BJ (cell line): ENCODE results near the gene PROX2. TPM values are rescaled to one million over a fixed set of nuclear protein-coding genes. Genes with fewer than 3 reads are reported as not detected.

Experiments
- CTCF ChIA-PET: fragments of 350-600 bp; formaldehyde crosslinking; extraction: SDS; loops from one replicate; lab custom pipeline; 2021; ENCODE audit warnings: antibody characterized with exemption, inconsistent platforms; lab: Yijun Ruan, JAX
- POLR2A ChIA-PET: fragments of 300-600 bp; sonication (Branson Sonifier 250); formaldehyde crosslinking; extraction: SDS; loops from one replicate; lab custom pipeline; 2021; ENCODE audit warnings: antibody characterized with exemption; lab: Charles Lee
- DNase-seq: peaks from one replicate; pipeline ENCODE4 v3.0.0-alpha.2; 2011; ENCODE audit warnings: low read depth
- H3K27me3 ChIP-seq: 2 replicates; pipeline ENCODE4 v1.6.0; 2011; ENCODE audit warnings: low read length; ENCODE audit not compliant: control insufficient read depth, insufficient read depth
- H3K36me3 ChIP-seq: 2 replicates; pipeline ENCODE4 v1.5.1; 2011; ENCODE audit warnings: low read length; ENCODE audit not compliant: control insufficient read depth, insufficient read depth
- H3K4me3 ChIP-seq: 2 replicates; pipeline ENCODE4 v1.5.1; 2011; ENCODE audit warnings: low read depth, mild to moderate bottlenecking, control low read depth, low read length
- CTCF ChIP-seq: IDR thresholded peaks from 2 replicates; pipeline ENCODE4 v1.5.1; 2011; ENCODE audit warnings: low read depth, mild to moderate bottlenecking, control low read depth, inconsistent platforms, low read length, moderate library complexity; ENCODE audit not compliant: insufficient read depth
- polyA plus RNA-seq: library from polyadenylated mRNA; depleted of rRNA; stranded (reverse); fragments of >200 nt; gene quantifications from 2 replicates; pipeline ENCODE4 v1.2.3, GENCODE V29; 2011

PROX2 gene
- polyA plus RNA-seq, 1 experiment = not detected

GRCh38 chr14:74856366-74856765 is 19.6 kb downstream of the PROX2 start:
- H3K27me3 ChIP-seq = no peaks in the 10 kb centered on the region
- no peak overlapping the region for H3K4me3 ChIP-seq
- no peaks in the 10 kb centered on the region for H3K36me3 ChIP-seq
- TF ChIP-seq CTCF = no peak
- no peak for DNase-seq
- ChIA-PET POLR2A (no interaction called here), CTCF (interaction anchor here (1.1 to 13.8 kb wide), 6 partner anchors 16 to 247 kb away, joined by 3 to 315 read pairs (median 68); partner anchors contain the start of genes DLST and PROX2)

DNA sequence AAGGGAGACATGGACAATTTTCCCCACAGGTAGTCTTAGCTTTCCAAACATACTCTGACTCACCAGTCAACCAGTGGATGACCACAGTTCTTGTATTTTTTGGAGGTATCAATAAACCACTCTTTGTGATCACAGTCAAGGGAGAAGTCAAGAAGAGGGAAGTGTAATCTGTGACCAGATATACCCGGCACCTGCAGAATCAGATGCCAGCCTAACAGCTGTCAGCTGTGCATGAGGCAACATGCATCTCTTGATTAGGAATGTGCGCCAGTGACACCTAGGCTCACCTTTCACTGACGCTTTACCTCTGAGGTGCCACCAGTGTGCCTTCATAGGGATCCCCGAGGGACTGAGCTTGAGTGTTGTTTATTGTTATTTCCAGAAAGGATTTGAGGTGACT is 20.0 kb downstream of the PROX2 start:
- DNase-seq = no peak
- ChIA-PET CTCF (interaction anchor here (0.7 to 13.8 kb wide), 6 partner anchors 26 to 247 kb away, joined by 3 to 315 read pairs (median 37); partner anchors contain the start of gene DLST), POLR2A (no interaction called here)
- Histone ChIP-seq H3K4me3 (no peak overlapping the region), H3K36me3 (no peaks in the 10 kb centered on the region), H3K27me3 (no peaks in the 10 kb centered on the region)
- no peak for TF ChIP-seq CTCF

- POLR2A ChIA-PET = no interaction called here
- TF ChIP-seq CTCF = no peak
- no peaks in the 10 kb centered on the region for H3K27me3 ChIP-seq
- no peaks in the 10 kb centered on the region for H3K36me3 ChIP-seq
- CTCF ChIA-PET = interaction anchor here (1.3 to 13.8 kb wide), 5 partner anchors 12 to 246 kb away, joined by 3 to 315 read pairs (median 3); no protein-coding TSS in a partner anchor
- DNase-seq = no peak
- no peak overlapping the region for H3K4me3 ChIP-seq
These were observed 20.9 kb downstream of the PROX2 start for GRCh38 chr14:74855021-74855420.

DNA sequence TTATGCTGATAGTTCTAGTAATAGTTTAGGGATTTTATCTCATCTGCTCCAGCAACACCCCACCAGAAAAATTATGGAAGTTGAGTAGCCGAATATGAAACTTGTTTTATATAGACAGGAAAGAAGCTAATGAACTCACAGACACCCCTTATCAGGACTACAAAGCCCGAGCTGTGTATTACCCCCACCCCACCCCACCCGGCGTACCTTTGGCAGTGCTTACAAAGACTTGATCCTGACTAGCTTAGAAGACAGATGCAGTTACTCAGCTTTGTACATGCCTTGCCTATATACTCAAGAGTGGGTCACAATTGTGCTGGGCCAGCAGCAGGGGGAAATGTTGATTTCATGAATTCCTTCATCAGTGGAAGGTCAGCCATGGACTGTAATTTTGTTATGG is 22.4 kb downstream of the PROX2 start:
- DNase-seq = no peak
- POLR2A ChIA-PET = no interaction called here

GRCh38 chr14:74852922-74853530 is 22.9 kb downstream of the PROX2 start:
- TF ChIP-seq CTCF = no peak
- POLR2A ChIA-PET = no interaction called here
- Histone ChIP-seq H3K36me3 (no peaks in the 10 kb centered on the region), H3K27me3 (no peaks in the 10 kb centered on the region), H3K4me3 (no peak overlapping the region)
- CTCF ChIA-PET = interaction anchor here (0.5 to 13.8 kb wide), 10 partner anchors 8 to 455 kb away, joined by 3 to 315 read pairs (median 4); partner anchors contain the start of gene LTBP2
- DNase-seq = peak; percentile 84

More for the DNA sequence above, 22.4 kb downstream of the PROX2 start:
- CTCF ChIA-PET = interaction anchor here (0.5 to 13.8 kb wide), 10 partner anchors 8 to 454 kb away, joined by 3 to 315 read pairs (median 4); partner anchors contain the start of gene LTBP2
- H3K27me3 ChIP-seq = no peaks in the 10 kb centered on the region
- no peak for TF ChIP-seq CTCF
- no peaks in the 10 kb centered on the region for H3K36me3 ChIP-seq
- no peak overlapping the region for H3K4me3 ChIP-seq
